NK-92 treated with Interleukin-12 subunit alpha and Interleukin-12 subunit beta, amount 100 ng/mL, for 24 hours (cell line): Measurements from ENCODE around the gene PNN.
"Not testable (repeated sequence)": the region's sequence is repeated elsewhere in the genome, so short reads cannot be mapped to it uniquely, and the experiment has no call there.

ENCODE experiments used
- DNase-seq: peaks from one replicate; lab custom pipeline; 2025; lab: John Stamatoyannopoulos, UW

PNN gene

GRCh38 chr14:39181026-39181692 is 6.1 kb downstream of the PNN start:
- DNase-seq, result no peak

- no peak for DNase-seq
Observed at GRCh38 chr14:39181693-39182047, 6.6 kb downstream of the PNN start.

GRCh38 chr14:39182770-39183684 is 8.0 kb downstream of the PNN start:
- no peak for DNase-seq

- not testable (repeated sequence) for DNase-seq
Observed at GRCh38 chr14:39183685-39184003, 8.6 kb downstream of the PNN start.

GRCh38 chr14:39184628-39185255 is 9.7 kb downstream of the PNN start:
- DNase-seq, result no peak

- DNase-seq, result no peak
Observed at GRCh38 chr14:39185256-39186049, 10.4 kb downstream of the PNN start.

- no peak for DNase-seq
Observed at GRCh38 chr14:39186941-39187525, 12.0 kb downstream of the PNN start.

GRCh38 chr14:39203659-39204606 is 28.9 kb downstream of the PNN start:
- no peak for DNase-seq

GRCh38 chr14:39207430-39207829 is 32.4 kb downstream of the PNN start:
- not testable (repeated sequence) for DNase-seq

GRCh38 chr14:39211109-39211741 is 36.2 kb downstream of the PNN start:
- no peak for DNase-seq

- DNase-seq, result no peak
Observed at GRCh38 chr14:39212034-39212433, 37.0 kb downstream of the PNN start.

GRCh38 chr14:39212693-39213092 is 37.6 kb downstream of the PNN start:
- no peak for DNase-seq

- DNase-seq, result peak; percentile 22
Observed at GRCh38 chr14:39217214-39217879, 42.3 kb downstream of the PNN start.

GRCh38 chr14:39218171-39218769 is 43.2 kb downstream of the PNN start:
- DNase-seq, result no peak

- DNase-seq, result no peak
Observed at GRCh38 chr14:39219075-39219499, 44.0 kb downstream of the PNN start.

- DNase-seq, result not testable (repeated sequence)
Observed at GRCh38 chr14:39220473-39220872, 45.4 kb downstream of the PNN start.

- no peak for DNase-seq
Observed at GRCh38 chr14:39228044-39228443, 53.0 kb downstream of the PNN start.

GRCh38 chr14:39228509-39229221 is 53.6 kb downstream of the PNN start:
- no peak for DNase-seq

GRCh38 chr14:39229222-39229543 is 54.1 kb downstream of the PNN start:
- DNase-seq, result peak; percentile 64
